ENCODE data around the gene ADIPOR1.
"Not testable (repeated sequence)": the region's sequence is repeated elsewhere in the genome, so short reads cannot be mapped to it uniquely, and the experiment has no call there.

GRCh38 chr1:202912476-202912875, 45.6 kb downstream of the ADIPOR1 start:
- TF ChIP-seq CTCF, POLR2A, EP300 (IDR thresholded peaks at IDR 0.05): not testable (repeated sequence)

Measured in ovary (tissue), 3 donors.